ENCODE results near the gene ELP1. TPM values are rescaled to one million over a fixed set of nuclear protein-coding genes. Genes with fewer than 3 reads are reported as not detected.

The ELP1 gene
- total and polyA plus RNA-seq, 2 experiments from 2014 or later: 34.8 to 68.6 TPM

DNA sequence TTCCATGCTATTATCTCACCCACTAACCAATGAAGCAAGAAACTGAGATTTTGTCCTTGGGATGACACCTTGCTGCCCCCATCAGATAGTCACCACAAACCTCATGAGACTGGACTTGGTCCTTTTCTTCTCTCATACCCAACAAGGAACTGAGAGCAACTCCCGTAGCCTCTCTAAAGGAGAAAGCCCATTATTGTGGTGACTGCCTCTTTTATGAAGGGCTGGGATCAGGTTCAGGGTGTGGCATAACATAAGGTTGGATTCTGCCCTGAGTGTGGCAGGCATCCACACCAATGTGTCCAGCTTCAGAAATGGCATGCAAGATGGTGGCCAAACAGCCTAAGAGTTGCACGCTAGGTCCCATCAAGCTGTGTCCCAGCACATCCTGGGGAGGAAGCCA lies 73.2 kb downstream of the ELP1 start:
- Histone ChIP-seq H3K27me3 (no peaks in the 10 kb centered on the region), H2AFZ (no peak overlapping the region), H3K9me3 (ENCODE audit: low read depth) (no peaks in the 10 kb centered on the region), H3K79me2 (no peaks in the 10 kb centered on the region), H3K4me2 (no peak overlapping the region), H3K9me2 (replicated peaks; ENCODE audit: insufficient read depth) (no peaks in the 10 kb centered on the region), H3K36me3 (replicated peaks; ENCODE audit: insufficient read depth, low read depth) (no peaks in the 10 kb centered on the region), H3K4me1 (ENCODE audit: insufficient read depth) (no peaks in the 10 kb centered on the region), H3K27ac (no peak overlapping the region), H4K20me1 (ENCODE audit: insufficient read depth, poor library complexity, severe bottlenecking) (no peaks in the 10 kb centered on the region), H3K4me3 (no peak overlapping the region)
- no peak for DNase-seq (ENCODE audit: low spot score)
- TF ChIP-seq EZH2phosphoT487 (IDR thresholded peaks at IDR 0.05; ENCODE audit: low read depth, severe bottlenecking, unreplicated experiment): no peak
- TF ChIP-seq, protein P1, sequence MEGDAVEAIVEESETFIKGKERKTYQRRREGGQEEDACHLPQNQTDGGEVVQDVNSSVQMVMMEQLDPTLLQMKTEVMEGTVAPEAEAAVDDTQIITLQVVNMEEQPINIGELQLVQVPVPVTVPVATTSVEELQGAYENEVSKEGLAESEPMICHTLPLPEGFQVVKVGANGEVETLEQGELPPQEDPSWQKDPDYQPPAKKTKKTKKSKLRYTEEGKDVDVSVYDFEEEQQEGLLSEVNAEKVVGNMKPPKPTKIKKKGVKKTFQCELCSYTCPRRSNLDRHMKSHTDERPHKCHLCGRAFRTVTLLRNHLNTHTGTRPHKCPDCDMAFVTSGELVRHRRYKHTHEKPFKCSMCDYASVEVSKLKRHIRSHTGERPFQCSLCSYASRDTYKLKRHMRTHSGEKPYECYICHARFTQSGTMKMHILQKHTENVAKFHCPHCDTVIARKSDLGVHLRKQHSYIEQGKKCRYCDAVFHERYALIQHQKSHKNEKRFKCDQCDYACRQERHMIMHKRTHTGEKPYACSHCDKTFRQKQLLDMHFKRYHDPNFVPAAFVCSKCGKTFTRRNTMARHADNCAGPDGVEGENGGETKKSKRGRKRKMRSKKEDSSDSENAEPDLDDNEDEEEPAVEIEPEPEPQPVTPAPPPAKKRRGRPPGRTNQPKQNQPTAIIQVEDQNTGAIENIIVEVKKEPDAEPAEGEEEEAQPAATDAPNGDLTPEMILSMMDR (IDR thresholded peaks at IDR 0.05; ENCODE audit: poor library complexity): no peak
- no peak for TF ChIP-seq EZH2 (IDR thresholded peaks at IDR 0.05; ENCODE audit: borderline replicate concordance)
- 95% methylated on average over 2 of the region's 2 CpGs for WGBS (ENCODE audit: low lambda C conversion rate, missing lambda C conversion rate)

DNA sequence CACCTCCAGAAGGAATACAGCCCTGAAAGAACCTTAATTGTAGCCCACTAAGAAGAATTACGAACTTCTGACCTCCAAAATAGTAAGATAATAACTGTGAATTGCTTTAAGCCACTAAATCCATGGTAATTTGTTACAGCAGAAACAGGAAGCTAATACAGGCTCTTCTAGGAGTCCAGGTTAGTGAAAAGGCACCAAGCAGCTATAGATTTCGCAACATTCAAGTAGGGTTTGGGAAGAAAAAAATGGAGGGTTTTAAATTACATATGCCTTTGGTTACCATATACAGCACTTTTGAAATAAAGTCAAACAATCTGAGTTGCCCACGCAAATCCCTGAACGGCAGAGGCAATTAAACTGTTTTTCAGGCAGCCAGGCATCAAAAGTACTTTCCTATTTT lies 73.6 kb downstream of the ELP1 start:
- Histone ChIP-seq H3K4me1 (ENCODE audit: insufficient read depth) (no peaks in the 10 kb centered on the region), H3K36me3 (replicated peaks; ENCODE audit: insufficient read depth, low read depth) (no peaks in the 10 kb centered on the region), H3K4me3 (no peak overlapping the region), H3K27ac (no peak overlapping the region), H3K4me2 (no peak overlapping the region), H3K9me3 (ENCODE audit: low read depth) (no peaks in the 10 kb centered on the region), H3K79me2 (no peaks in the 10 kb centered on the region), H3K9me2 (replicated peaks; ENCODE audit: insufficient read depth) (no peaks in the 10 kb centered on the region), H3K27me3 (no peaks in the 10 kb centered on the region), H2AFZ (no peak overlapping the region), H4K20me1 (ENCODE audit: insufficient read depth, poor library complexity, severe bottlenecking) (no peaks in the 10 kb centered on the region)
- TF ChIP-seq, protein P1 (IDR thresholded peaks at IDR 0.05; ENCODE audit: poor library complexity): no peak
- no peak for TF ChIP-seq EZH2 (IDR thresholded peaks at IDR 0.05; ENCODE audit: borderline replicate concordance)
- no peak for TF ChIP-seq EZH2phosphoT487 (IDR thresholded peaks at IDR 0.05; ENCODE audit: low read depth, severe bottlenecking, unreplicated experiment)
- WGBS (ENCODE audit: low lambda C conversion rate, missing lambda C conversion rate): 84% methylated on average over 4 of the region's 4 CpGs
- no peak for DNase-seq (ENCODE audit: low spot score)

DNA sequence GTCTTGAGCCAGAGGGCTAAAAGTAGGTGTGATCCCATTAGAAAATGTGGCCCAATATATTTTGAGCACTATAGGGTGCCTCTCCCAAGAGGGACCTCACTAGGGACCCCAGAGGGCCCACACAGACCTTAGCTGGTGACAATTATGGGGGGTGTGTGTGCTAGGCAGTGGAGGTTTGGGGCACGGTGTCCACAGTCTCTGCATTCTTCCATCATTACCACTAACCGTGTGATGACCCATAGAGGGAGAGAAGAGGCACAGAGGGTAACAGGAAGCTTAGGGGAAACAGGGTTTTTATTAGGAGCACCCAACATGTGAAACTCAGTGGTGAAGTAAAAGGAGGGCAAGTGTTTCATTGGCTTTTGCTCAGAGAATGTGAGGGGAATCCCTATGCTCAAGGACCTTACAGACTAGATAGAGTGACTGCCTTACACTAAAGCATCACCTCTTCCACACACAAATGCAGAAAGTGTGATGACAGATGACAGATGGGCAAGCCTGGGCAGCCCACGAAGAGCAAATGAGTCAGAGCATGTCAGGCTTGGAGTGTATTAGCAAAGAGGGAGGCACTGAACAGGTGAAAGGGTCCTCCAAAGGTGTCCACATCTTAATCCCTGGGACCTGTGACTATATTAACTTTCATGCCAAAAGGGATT lies 74.3 kb downstream of the ELP1 start:
- Histone ChIP-seq H3K79me2 (no peaks in the 10 kb centered on the region), H3K4me3 (no peak overlapping the region), H2AFZ (no peak overlapping the region), H3K36me3 (replicated peaks; ENCODE audit: insufficient read depth, low read depth) (no peaks in the 10 kb centered on the region), H3K4me2 (no peak overlapping the region), H3K9me3 (ENCODE audit: low read depth) (no peaks in the 10 kb centered on the region), H3K27me3 (no peaks in the 10 kb centered on the region), H3K9me2 (replicated peaks; ENCODE audit: insufficient read depth) (no peaks in the 10 kb centered on the region), H3K4me1 (ENCODE audit: insufficient read depth) (no peaks in the 10 kb centered on the region), H4K20me1 (ENCODE audit: insufficient read depth, poor library complexity, severe bottlenecking) (no peaks in the 10 kb centered on the region), H3K27ac (no peak overlapping the region)
- 86% methylated on average over 3 of the region's 3 CpGs for WGBS (ENCODE audit: low lambda C conversion rate, missing lambda C conversion rate)
- no peak for DNase-seq (ENCODE audit: low spot score)
- TF ChIP-seq, protein P1 (IDR thresholded peaks at IDR 0.05; ENCODE audit: poor library complexity): no peak
- TF ChIP-seq EZH2phosphoT487 (IDR thresholded peaks at IDR 0.05; ENCODE audit: low read depth, severe bottlenecking, unreplicated experiment) (no peak), EZH2 (IDR thresholded peaks at IDR 0.05; ENCODE audit: borderline replicate concordance) (no peak)

Data from hepatocyte (in vitro differentiated cells).